GM18520 (cell line): Measurements from ENCODE around the gene SYT10.
"Not testable (repeated sequence)": the region's sequence is repeated elsewhere in the genome, so short reads cannot be mapped to it uniquely, and the experiment has no call there.

Experiments used
- ATAC-seq: cut with Tn5 transposase; IDR thresholded peaks from one replicate; pipeline ENCODE4 v1.9.1; 2021; ENCODE audit not compliant: unreplicated experiment

The SYT10 gene, protein sequence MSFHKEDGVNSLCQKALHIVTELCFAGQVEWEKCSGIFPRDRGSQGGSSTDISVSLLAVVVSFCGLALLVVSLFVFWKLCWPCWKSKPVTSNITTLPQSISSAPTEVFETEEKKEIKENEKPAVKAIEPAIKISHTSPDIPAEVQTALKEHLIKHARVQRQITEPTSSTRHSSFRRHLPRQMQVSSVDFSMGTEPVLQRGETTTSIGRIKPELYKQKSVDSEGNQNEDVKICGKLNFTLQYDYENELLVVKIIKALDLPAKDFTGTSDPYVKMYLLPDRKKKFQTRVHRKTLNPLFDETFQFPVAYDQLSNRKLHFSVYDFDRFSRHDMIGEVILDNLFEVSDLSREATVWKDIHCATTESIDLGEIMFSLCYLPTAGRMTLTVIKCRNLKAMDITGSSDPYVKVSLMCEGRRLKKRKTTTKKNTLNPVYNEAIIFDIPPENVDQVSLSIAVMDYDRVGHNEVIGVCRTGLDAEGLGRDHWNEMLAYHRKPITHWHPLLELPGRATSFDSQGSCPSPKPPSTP

DNA sequence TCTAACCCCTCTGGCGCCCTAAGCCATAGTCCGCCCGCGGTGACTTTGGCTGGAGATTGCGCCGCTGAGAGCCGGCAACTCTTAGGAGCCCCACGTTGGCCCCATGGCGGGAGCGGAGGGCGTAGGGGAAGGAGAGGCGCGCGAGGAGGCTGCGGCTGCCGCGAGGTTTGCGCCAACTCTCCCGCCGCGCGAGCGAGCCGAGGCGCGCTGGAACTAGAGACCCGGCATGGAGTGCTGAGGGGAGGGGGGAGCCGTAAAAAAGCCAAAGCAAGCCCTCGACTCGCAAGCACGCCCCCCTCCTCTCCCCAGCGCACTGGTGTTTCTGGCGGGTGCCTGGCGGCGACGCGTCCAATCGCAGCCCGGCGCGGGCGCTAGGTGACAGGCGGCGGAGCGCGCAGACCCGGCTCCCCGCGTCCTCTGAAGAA is at the start of gene SYT10:
SYT10 (minus strand) TSS at position 233 of the 425 bp plus-strand sequence. CDS start 297 bp downstream, outside the sequence.
- no peak for ATAC-seq

DNA sequence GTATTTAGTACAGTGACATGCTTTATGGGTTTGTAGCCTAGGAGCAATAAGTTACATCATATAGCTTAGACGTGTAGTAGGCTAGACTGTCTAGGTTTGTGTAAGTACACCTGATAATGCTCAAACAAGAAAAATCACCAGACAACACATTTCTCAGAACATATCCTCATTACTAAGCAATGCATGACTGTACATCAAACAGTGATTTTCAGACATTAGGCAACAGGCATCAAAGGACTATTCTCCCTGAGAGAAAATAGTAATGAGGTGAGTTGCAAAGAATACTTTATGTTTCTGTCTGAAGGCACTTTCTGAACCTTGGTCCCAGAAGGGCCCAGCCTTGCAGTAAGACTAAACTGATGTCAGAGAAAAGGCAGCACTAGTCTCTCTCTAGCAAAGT is 48.4 kb upstream of the SYT10 start:
- ATAC-seq, result no peak

DNA sequence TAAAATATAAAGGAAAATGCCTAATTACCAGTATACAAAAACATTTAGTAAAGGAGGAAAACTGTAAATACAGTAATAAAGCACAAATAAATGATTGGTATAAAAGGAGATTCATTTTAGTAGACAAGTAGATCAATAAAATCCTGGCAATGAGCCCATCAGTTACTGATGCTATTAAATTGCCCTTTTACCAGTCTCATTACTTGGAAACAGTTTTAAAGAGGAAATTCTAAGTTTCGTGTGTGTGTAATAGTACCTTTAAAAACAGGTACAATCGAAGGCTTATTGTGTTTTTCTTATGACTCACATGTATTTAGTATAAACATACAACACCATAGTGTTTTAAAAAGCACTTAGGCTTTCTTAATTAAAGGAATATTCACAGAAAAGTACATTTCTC is 46.4 kb upstream of the SYT10 start:
- ATAC-seq, result no peak

- ATAC-seq, result no peak
Observed at GRCh38 chr12:33484161-33484560, 44.5 kb upstream of the SYT10 start.

DNA sequence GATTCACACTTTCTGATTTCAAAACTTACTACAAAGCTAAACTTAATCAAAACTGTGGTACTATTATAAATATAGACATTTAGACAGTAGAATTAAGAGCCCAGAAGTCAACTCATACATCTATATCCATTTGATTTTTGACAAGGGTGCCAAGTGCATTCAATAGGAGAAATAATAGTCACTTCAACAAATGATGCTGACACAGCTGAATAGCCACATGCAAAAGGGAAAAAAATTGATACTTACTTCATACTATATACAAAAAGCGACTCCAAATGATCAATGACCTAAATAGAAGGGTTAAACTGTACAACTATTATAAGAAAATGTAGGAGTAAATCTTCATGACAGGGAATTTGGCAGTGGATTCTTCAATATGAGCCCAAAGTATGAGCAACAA is 40.7 kb upstream of the SYT10 start:
- ATAC-seq, result no peak

- ATAC-seq, result no peak
Observed at GRCh38 chr12:33476058-33476457, 36.4 kb upstream of the SYT10 start.

- ATAC-seq, result no peak
Observed at GRCh38 chr12:33472299-33472698, 32.7 kb upstream of the SYT10 start.

DNA sequence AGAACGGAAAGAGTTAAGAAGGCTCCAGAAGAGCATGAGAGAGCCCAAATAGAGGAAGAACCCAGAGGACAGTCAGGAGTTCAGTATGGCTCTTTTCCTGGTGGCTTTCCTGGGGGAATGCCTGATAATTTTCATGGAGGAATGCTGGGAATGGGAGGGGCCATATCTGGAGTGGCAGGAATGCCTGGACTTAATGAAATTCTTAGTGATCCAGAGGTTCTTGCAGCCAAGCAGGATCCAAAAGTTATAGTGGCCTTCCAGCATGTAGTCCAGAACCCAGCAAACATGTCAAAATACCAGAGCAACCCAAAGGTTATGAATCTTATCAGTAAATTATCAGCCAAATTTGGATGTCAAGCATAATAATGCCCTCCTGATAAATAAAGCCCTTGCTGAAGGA is 15.5 kb upstream of the SYT10 start:
- no peak for ATAC-seq

DNA sequence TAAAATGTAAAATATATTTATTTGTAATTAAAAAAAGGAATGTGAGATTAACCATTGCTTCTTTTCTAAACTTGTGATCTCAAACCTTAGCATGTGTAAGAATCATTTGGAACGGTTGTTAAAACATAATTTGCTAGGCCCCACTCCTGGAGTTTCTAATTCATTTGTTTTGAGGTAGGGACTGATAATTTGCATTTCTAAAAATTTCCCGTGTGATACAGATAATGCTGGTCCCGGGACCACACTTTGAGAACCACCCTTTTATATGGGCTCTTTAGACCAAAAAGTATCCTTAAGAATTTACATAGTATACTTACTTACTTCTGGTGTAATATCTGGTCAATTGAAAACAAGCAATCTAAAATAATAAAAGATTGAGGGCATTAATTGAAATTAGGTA is 10.9 kb upstream of the SYT10 start:
- ATAC-seq, result no peak

DNA sequence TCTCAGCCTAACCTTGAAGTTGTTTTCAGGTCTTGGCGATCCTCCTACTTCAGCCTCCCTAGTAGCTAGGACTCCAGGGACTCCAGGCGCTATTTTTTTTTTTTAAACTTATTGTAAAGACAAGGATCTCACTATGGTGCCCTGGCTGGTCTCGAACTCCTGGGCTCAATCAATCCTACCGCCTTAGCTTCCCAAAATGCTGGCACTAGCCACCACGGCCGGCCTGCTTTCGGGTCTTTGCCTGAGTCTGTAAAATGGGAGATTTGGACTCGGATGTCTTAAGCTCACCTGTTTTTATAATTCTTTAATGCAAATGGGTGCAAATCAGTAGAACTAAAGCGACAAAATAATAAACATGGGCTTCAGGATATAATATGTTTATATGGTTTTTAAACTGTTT is 858 bp upstream of the SYT10 start:
- no peak for ATAC-seq

- ATAC-seq, result no peak
Observed at GRCh38 chr12:33438851-33439586, 600 bp downstream of the SYT10 start.

GRCh38 chr12:33438025-33438772 is 1.4 kb downstream of the SYT10 start:
- no peak for ATAC-seq

DNA sequence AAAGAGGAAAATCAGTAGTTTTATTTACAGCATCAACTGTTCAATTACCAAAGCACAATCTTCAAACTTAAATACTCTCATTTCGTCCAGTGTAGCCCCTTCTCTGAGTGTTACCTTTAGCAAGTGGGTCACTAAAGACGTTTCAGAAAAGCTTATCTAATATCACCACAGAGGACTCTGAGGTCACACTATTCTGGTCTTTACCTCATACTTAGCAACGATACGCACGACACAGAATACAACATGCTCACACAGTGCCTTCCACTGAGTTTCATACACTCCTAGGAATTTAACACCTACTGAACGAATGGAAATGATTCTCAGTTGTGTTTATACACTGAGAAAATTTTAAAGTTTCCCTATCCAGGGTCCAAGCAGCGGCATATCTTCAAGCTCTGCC is 2.0 kb downstream of the SYT10 start:
- no peak for ATAC-seq

- ATAC-seq, result no peak
Observed at GRCh38 chr12:33432992-33433391, 6.6 kb downstream of the SYT10 start.

GRCh38 chr12:33431648-33432047 is 8.0 kb downstream of the SYT10 start:
- ATAC-seq, result no peak

DNA sequence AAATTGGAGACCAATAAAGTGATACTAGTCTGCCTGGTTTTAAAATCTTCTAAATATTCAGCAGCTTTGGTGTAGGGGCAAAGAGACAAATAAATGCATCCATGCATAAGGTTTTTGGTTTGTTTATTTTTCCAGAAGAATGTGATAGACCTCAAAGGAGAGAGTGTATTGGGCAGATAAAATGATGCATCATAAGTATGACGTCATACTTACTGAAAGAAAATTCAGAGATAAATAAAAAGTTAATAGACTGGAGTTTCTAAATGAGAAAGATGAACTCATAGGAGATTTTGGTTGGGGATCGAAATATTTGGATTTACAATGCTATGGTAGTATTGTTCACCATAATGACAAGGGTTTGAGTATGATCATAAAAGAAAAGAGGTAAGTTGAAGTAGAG is 10.2 kb downstream of the SYT10 start:
- ATAC-seq, result no peak

- ATAC-seq, result peak; percentile 64
Observed at GRCh38 chr12:33427071-33427470, 12.5 kb downstream of the SYT10 start.

GRCh38 chr12:33423706-33424105 is 15.9 kb downstream of the SYT10 start:
- ATAC-seq, result no peak

- ATAC-seq, result not testable (repeated sequence)
Observed at GRCh38 chr12:33412410-33412809, 27.2 kb downstream of the SYT10 start.

DNA sequence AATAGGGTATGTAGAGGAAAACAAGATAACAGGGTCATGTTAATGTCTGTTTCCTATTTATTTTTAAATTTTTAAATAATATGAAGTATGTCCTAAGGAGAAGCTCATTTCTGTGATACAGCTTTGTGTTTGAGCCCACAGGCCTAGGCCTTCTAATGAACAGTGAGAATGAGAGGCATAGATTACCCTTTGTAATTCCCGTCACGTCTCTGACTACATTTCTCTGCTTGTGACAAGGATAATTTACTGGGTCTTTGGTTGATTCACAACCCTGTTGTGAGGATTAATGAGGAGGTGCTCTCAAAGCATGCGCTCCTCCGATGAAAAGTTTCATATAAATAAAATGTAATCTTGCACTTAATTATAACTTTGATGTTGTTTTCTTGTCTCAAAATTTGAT is 56.1 kb downstream of the SYT10 start:
- ATAC-seq, result no peak

DNA sequence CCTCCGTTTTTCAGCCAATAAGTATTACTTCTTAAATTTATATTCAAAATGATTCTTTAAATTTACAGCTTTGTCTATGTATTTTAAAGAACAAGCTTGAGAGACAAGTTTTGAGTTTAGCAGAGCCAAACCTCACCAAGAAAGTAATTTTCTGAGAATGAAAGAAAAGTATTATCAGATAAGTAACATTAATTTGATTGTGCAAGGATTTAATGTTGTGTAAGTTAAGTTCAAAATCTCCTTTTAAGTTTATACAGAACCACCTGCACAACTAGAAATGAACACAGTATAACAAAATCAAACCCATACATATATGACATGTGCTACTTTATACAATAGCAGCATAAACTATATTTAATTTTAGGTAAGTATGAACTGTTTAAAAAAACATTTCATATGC is 63.5 kb downstream of the SYT10 start:
- no peak for ATAC-seq
